RWPE2 (cell line): ENCODE data around the gene RAB5B.
"Not testable (repeated sequence)": the region's sequence is repeated elsewhere in the genome, so short reads cannot be mapped to it uniquely, and the experiment has no call there.

ENCODE experiments used
- ATAC-seq: fragments of 200-7000 bp; cut with Tn5 transposase; 3 replicates; pipeline ENCODE4 v1.9.1; 2021; ENCODE audit warnings: low read depth
- DNase-seq: peaks from one replicate; pipeline ENCODE4 v3.0.0-alpha.2; 2020; ENCODE audit warnings: low spot score
- H3K27ac ChIP-seq: fragments of 450-650 bp; 2 replicates; pipeline ENCODE4 v1.5.1; 2017; ENCODE audit warnings: mild to moderate bottlenecking; ENCODE audit not compliant: poor library complexity, severe bottlenecking
- H3K27me3 ChIP-seq: fragments of 250-450 bp; sonication (Bioruptor Pico); 2 replicates; pipeline ENCODE4 v1.5.1; 2021; ENCODE audit warnings: mild to moderate bottlenecking, moderate library complexity; ENCODE audit not compliant: insufficient read depth, poor library complexity, severe bottlenecking
- H3K36me3 ChIP-seq: fragments of 250-450 bp; sonication (Bioruptor Pico); 2 replicates; pipeline ENCODE4 v1.5.1; 2020; ENCODE audit warnings: low read depth, mild to moderate bottlenecking, moderate library complexity
- H3K4me1 ChIP-seq: fragments of 250-450 bp; sonication (Bioruptor Pico); 2 replicates; pipeline ENCODE4 v1.5.1; 2021; ENCODE audit warnings: mild to moderate bottlenecking, moderate library complexity; ENCODE audit not compliant: insufficient read depth, poor library complexity, severe bottlenecking
- H3K4me3 ChIP-seq: fragments of 250-450 bp; sonication (Bioruptor Pico); 2 replicates; pipeline ENCODE4 v1.5.1; 2021; ENCODE audit warnings: mild to moderate bottlenecking, moderate library complexity; ENCODE audit not compliant: severe bottlenecking
- H3K9me3 ChIP-seq: fragments of 250-450 bp; sonication (Bioruptor Pico); 2 replicates; pipeline ENCODE4 v1.5.1; 2021; ENCODE audit warnings: mild to moderate bottlenecking, moderate library complexity; ENCODE audit not compliant: severe bottlenecking
- TF ChIP-seq, protein P1 (sequence below): fragments of 450-650 bp; IDR thresholded peaks from one replicate; pipeline ENCODE4 v1.5.1; 2017; ENCODE audit warnings: mild to moderate bottlenecking, moderate library complexity; ENCODE audit not compliant: poor library complexity, severe bottlenecking

RAB5B gene

GRCh38 chr12:55982319-55982936 is 8.6 kb downstream of the RAB5B start:
- Histone ChIP-seq H3K4me1 (peaks cover 3% of the 10 kb centered on the region), H3K9me3 (no peaks in the 10 kb centered on the region), H3K36me3 (peaks cover 79% of the 10 kb centered on the region), H3K27me3 (no peaks in the 10 kb centered on the region), H3K4me3 (no peak overlapping the region), H3K27ac (no peak overlapping the region)
- TF ChIP-seq, protein P1, sequence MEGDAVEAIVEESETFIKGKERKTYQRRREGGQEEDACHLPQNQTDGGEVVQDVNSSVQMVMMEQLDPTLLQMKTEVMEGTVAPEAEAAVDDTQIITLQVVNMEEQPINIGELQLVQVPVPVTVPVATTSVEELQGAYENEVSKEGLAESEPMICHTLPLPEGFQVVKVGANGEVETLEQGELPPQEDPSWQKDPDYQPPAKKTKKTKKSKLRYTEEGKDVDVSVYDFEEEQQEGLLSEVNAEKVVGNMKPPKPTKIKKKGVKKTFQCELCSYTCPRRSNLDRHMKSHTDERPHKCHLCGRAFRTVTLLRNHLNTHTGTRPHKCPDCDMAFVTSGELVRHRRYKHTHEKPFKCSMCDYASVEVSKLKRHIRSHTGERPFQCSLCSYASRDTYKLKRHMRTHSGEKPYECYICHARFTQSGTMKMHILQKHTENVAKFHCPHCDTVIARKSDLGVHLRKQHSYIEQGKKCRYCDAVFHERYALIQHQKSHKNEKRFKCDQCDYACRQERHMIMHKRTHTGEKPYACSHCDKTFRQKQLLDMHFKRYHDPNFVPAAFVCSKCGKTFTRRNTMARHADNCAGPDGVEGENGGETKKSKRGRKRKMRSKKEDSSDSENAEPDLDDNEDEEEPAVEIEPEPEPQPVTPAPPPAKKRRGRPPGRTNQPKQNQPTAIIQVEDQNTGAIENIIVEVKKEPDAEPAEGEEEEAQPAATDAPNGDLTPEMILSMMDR = no peak
- DNase-seq = no peak
- no peak for ATAC-seq

DNA sequence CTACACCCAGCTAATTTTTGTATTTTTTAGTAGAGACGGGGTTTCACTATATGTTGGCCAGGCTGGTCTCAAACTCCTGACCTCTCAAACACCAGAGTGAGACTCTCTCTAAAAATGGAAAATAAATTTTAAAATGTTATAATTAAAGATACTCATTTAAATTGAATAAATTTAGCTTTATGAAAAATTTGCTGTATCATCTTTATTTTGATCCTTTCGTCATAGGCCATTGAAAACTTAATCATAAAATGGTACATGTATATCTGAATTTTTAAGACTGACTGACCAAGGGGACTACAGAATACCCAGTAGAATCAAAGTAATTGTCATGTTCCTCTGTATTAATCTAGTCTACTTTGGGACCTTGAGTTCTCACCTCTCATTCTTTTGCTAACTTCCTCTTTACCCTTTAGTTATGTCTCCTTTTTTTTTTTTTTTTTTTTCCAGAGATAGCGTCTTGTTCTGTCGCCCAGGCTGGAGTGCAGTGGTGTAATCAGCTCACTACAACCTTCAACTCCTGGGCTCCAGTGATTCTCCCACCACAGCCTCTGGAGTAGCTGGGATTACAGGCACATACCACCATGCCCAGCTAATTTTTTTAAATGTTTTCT is 9.5 kb downstream of the RAB5B start:
- peaks cover 85% of the 10 kb centered on the region for H3K36me3 ChIP-seq

GRCh38 chr12:55984861-55985260 is 11.0 kb downstream of the RAB5B start:
- H3K4me1 ChIP-seq = peaks cover 3% of the 10 kb centered on the region
- ATAC-seq = no peak
- no peak overlapping the region for H3K27ac ChIP-seq
- no peaks in the 10 kb centered on the region for H3K27me3 ChIP-seq
- TF ChIP-seq, protein P1 = no peak
- no peak for DNase-seq
- H3K4me3 ChIP-seq = no peak overlapping the region
- no peaks in the 10 kb centered on the region for H3K9me3 ChIP-seq
- peaks cover 86% of the 10 kb centered on the region for H3K36me3 ChIP-seq

More for the DNA sequence above, 9.5 kb downstream of the RAB5B start:
- no peaks in the 10 kb centered on the region for H3K27me3 ChIP-seq
- TF ChIP-seq, protein P1 = no peak
- no peak overlapping the region for H3K27ac ChIP-seq
- H3K9me3 ChIP-seq = no peaks in the 10 kb centered on the region
- DNase-seq (no peak), ATAC-seq (no peak)
- H3K4me1 ChIP-seq = peaks cover 3% of the 10 kb centered on the region
- no peak overlapping the region for H3K4me3 ChIP-seq

- TF ChIP-seq, protein P1 = no peak
- peaks cover 87% of the 10 kb centered on the region for H3K36me3 ChIP-seq
- no peak for ATAC-seq
Measured at GRCh38 chr12:55985341-55985740, 11.5 kb downstream of the RAB5B start.

GRCh38 chr12:55985976-55986375 is 12.1 kb downstream of the RAB5B start:
- not testable (repeated sequence) for H3K4me1 ChIP-seq, ATAC-seq, H3K27me3 ChIP-seq, DNase-seq, H3K4me3 ChIP-seq, H3K27ac ChIP-seq, H3K9me3 ChIP-seq
- peaks cover 88% of the 10 kb centered on the region for H3K36me3 ChIP-seq

More at GRCh38 chr12:55985341-55985740, 11.5 kb downstream of the RAB5B start:
- DNase-seq = no peak
- Histone ChIP-seq H3K4me1 (peaks cover 3% of the 10 kb centered on the region), H3K27ac (no peak overlapping the region), H3K9me3 (no peaks in the 10 kb centered on the region), H3K27me3 (no peaks in the 10 kb centered on the region), H3K4me3 (no peak overlapping the region)
